Astrocyte of the cerebellum (primary cell): ENCODE results near the gene MAP3K14.

Source experiments
- DNase-seq: peaks from one replicate; pipeline ENCODE4 v3.0.0-alpha.2; 2011; ENCODE audit warnings: low read depth
- H3K4me3 ChIP-seq: 2 replicates; pipeline ENCODE4 v1.5.1; 2011; ENCODE audit warnings: mild to moderate bottlenecking, low read depth, low read length, moderate library complexity
- CTCF ChIP-seq: IDR thresholded peaks from 2 replicates; pipeline ENCODE4 v1.5.1; 2012; ENCODE audit warnings: low read length, low read depth, moderate library complexity, mild to moderate bottlenecking; ENCODE audit errors: missing control alignments
- in situ Hi-C: cut with HindIII; loops from 2 replicates; pipeline ENCODE4 v1.10.0; 2017; ENCODE audit warnings: low sequenced_read_pairs

The MAP3K14 gene

DNA sequence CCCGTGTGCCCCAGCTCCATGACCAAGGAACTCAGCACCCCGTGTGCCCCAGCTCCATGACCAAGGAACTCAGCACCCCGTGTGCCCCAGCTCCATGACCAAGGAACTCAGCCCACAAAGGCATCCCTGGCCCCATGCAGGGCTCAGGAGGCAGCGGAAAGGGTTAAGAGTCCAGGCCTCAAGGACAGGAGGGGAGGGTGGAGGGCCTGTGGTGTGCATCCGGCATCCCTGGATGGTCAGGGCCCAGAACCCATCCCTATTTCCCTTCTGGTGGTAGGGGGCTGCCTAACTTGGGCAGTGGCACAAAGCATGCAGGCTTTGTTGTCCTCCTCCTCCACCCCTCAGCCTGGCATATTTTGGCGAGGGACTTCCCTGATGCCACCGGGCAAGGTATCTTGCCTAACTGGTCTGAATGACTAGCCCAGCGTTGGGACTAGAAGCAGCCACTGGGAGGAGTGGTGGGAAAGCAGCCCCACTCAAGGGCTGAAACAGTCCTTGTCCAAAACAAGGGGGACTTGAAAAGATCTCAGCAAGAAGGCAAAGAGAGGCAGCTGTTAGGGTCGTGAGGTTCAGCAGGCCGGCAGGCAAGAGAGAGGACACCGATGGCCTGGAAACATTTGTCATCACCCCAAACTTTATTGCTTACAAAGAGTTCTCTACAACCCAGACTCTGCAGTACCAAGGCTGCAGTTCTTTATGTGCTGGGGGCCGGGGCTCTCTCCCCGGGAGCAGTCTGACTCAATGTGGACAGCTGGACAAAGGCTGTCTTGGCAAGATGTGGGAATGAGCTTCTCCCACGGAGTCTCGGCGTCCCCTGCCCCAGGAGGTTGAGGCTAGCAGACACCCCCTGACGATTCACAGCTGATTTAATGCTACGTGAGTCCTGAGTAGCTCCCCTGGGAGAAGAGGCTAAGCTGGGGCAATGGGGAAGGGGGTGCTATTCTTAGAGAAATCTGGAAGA lies 54.0 kb downstream of the MAP3K14 start:
- peak; percentile 26 for TF ChIP-seq CTCF
- peak; percentile 36 for DNase-seq
- in situ Hi-C loops = no loop called here
- no peak overlapping the region for H3K4me3 ChIP-seq

GRCh38 chr17:45261577-45262515 lies 55.0 kb downstream of the MAP3K14 start, which contains the start of gene SPATA32:
TSS of gene SPATA32 (minus strand) at chr17:45262094. CDS start at chr17:45262016, 78 bp downstream.
- in situ Hi-C loops = no loop called here
- TF ChIP-seq CTCF = no peak
- no peak within 1 kb of the TSS for H3K4me3 ChIP-seq
- DNase-seq = no peak

DNA sequence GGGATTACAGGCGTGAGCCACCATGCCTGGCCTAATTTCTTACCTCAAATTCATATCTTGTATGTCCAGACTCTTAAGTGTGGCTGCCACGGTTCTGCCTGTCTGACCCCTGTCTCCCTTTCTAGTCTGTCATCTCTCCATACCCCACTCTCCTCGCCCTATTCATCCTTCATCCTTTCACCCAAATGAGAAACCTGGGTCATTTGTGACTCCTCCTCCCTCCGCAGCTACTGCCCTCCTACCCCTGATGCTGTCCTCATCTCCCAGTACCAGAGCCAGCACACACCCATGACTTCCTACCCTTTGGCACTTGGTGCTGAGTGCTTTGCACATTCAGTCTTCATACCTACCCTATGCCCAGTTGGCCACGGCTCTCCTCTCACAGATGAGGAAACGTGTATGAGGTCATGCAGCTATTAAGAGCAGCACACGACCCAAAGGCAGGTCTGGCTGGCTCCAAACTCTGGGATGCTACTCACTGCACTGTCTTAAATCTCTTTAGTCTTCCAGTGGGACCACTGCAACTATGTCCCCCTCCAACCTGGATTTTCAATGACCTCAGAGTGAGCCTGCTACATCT lies 56.5 kb downstream of the MAP3K14 start:
- no peak for DNase-seq
- TF ChIP-seq CTCF = no peak
- in situ Hi-C loops = no loop called here
- no peak overlapping the region for H3K4me3 ChIP-seq

DNA sequence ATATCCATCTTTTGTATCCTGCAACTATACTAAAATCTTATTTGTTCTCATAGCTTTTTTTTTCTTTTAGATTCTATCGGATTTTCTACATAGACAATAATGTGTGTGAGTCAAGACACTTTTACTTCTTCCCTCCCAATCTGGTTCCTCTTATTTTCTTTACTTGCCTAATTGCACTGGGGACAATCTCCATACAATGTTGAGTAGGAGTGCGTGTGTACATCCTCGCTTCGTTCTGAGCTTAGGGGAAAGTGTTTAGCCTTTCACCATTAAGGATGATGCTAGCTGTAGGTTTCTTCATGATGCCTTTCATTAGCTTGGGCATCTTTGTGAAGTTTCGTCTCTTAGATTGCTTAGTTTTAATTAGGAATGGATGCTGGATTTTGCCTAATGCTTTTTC lies 57.8 kb downstream of the MAP3K14 start:
- in situ Hi-C loops = no loop called here
- TF ChIP-seq CTCF = no peak

GRCh38 chr17:45257115-45257514 lies 59.7 kb downstream of the MAP3K14 start:
- in situ Hi-C loops = no loop called here
- no peak for TF ChIP-seq CTCF
- DNase-seq = no peak
- no peak overlapping the region for H3K4me3 ChIP-seq

More for the DNA sequence above, 57.8 kb downstream of the MAP3K14 start:
- no peak for DNase-seq
- H3K4me3 ChIP-seq = no peak overlapping the region
